ENCODE measurements around the gene DYRK1A. TPM values are rescaled to one million over a fixed set of nuclear protein-coding genes. Genes with fewer than 3 reads are reported as not detected.

DYRK1A gene
- total RNA-seq, 2 experiments from 2014 or later, result 51.1 to 76.9 TPM

- POLR2A ChIA-PET, result no interaction called here
- ATAC-seq, result peak; percentile 31
These were observed 39.1 kb downstream of the DYRK1A start for GRCh38 chr21:37405629-37406028.

GRCh38 chr21:37407719-37408420, 41.3 kb downstream of the DYRK1A start:
- ChIA-PET CTCF (interaction anchor here (0.9 to 2.1 kb wide), 8 partner anchors 20 to 64 kb away, joined by 3 to 9 read pairs (median 5); no protein-coding TSS in a partner anchor), POLR2A (interaction anchor here (0.6 to 1.4 kb wide), 9 partner anchors 15 to 141 kb away, joined by 3 to 7 read pairs (median 3); partner anchors contain the start of gene VPS26C)
- Mint-ChIP-seq H3K4me3 (peak overlapping the region; percentile 44), H3K36me3 (ENCODE audit: low read depth) (peaks cover 13% of the 10 kb centered on the region), H3K27me3 (no peaks in the 10 kb centered on the region), H3K9me3 (ENCODE audit: low read depth) (peaks cover 3% of the 10 kb centered on the region), H3K4me1 (peaks cover 85% of the 10 kb centered on the region), H3K27ac (peak overlapping the region; percentile 75)
- intact Hi-C loops (cut with DNase I, micrococcal nuclease), result loop anchor here (1.0 to 2.0 kb wide), 3 partner anchors 13 to 38 kb away; no protein-coding TSS in a partner anchor
- ATAC-seq (peak; percentile 57), DNase-seq (no peak)

More at GRCh38 chr21:37405629-37406028, 39.1 kb downstream of the DYRK1A start:
- Mint-ChIP-seq H3K36me3 (ENCODE audit: low read depth) (peaks cover 24% of the 10 kb centered on the region), H3K4me3 (no peak overlapping the region), H3K27ac (peak overlapping the region; percentile 5), H3K9me3 (ENCODE audit: low read depth) (peaks cover 10% of the 10 kb centered on the region), H3K27me3 (no peaks in the 10 kb centered on the region), H3K4me1 (peaks cover 86% of the 10 kb centered on the region)
- peak; percentile 17 for DNase-seq
- intact Hi-C loops (cut with DNase I, micrococcal nuclease), result loop anchor here in 1 of 2 experiments (2.0 kb wide), 1 partner anchor 15 kb away; no protein-coding TSS in a partner anchor
- CTCF ChIA-PET, result interaction anchor here (1.4 kb wide), 1 partner anchor 35 kb away, joined by 4 read pairs; no protein-coding TSS in a partner anchor

- intact Hi-C loops (cut with DNase I, micrococcal nuclease), result loop anchor here (1.0 to 2.0 kb wide), 2 partner anchors 38 kb away; no protein-coding TSS in a partner anchor
- ChIA-PET CTCF (interaction anchor here (1.1 to 2.1 kb wide), 6 partner anchors 19 to 63 kb away, joined by 3 to 9 read pairs (median 6); no protein-coding TSS in a partner anchor), POLR2A (interaction anchor here (0.6 to 1.4 kb wide), 8 partner anchors 15 to 141 kb away, joined by 3 to 7 read pairs (median 4); partner anchors contain the start of gene VPS26C)
- Mint-ChIP-seq H3K36me3 (ENCODE audit: low read depth) (peaks cover 12% of the 10 kb centered on the region), H3K9me3 (ENCODE audit: low read depth) (peaks cover 2% of the 10 kb centered on the region), H3K27ac (peak overlapping the region; percentile 93), H3K27me3 (no peaks in the 10 kb centered on the region), H3K4me3 (peak overlapping the region; percentile 44), H3K4me1 (peaks cover 84% of the 10 kb centered on the region)
- no peak for DNase-seq
- ATAC-seq, result peak; percentile 83
These were observed 42.1 kb downstream of the DYRK1A start for GRCh38 chr21:37408464-37409193.

- Mint-ChIP-seq H3K4me1 (peaks cover 84% of the 10 kb centered on the region), H3K4me3 (no peak overlapping the region), H3K36me3 (ENCODE audit: low read depth) (peaks cover 9% of the 10 kb centered on the region), H3K27ac (no peak overlapping the region), H3K9me3 (ENCODE audit: low read depth) (no peaks in the 10 kb centered on the region), H3K27me3 (no peaks in the 10 kb centered on the region)
- ATAC-seq, result no peak
- no peak for DNase-seq
- intact Hi-C loops (cut with DNase I, micrococcal nuclease), result no loop called here
- ChIA-PET POLR2A (no interaction called here), CTCF (interaction anchor here (0.7 kb wide), 1 partner anchor 347 kb away, joined by 5 read pairs; no protein-coding TSS in a partner anchor)
These were observed 44.1 kb downstream of the DYRK1A start for GRCh38 chr21:37410639-37411038.

- no peak for DNase-seq
- ChIA-PET CTCF (interaction anchor here (0.9 to 1.0 kb wide), 3 partner anchors 12 to 37 kb away, joined by 3 read pairs; no protein-coding TSS in a partner anchor), POLR2A (interaction anchor here (0.6 kb wide), 1 partner anchor 42 kb away, joined by 3 read pairs; no protein-coding TSS in a partner anchor)
- no peak for ATAC-seq
- peaks cover 9% of the 10 kb centered on the region for H3K36me3 Mint-ChIP-seq (ENCODE audit: low read depth)
- H3K27ac Mint-ChIP-seq, result peak overlapping the region; percentile 4
- peaks cover 83% of the 10 kb centered on the region for H3K4me1 Mint-ChIP-seq
- H3K4me3 Mint-ChIP-seq, result no peak overlapping the region
- intact Hi-C loops (cut with DNase I, micrococcal nuclease), result no loop called here
- no peaks in the 10 kb centered on the region for H3K27me3 Mint-ChIP-seq
- H3K9me3 Mint-ChIP-seq (ENCODE audit: low read depth), result no peaks in the 10 kb centered on the region
These were observed 46.2 kb downstream of the DYRK1A start for GRCh38 chr21:37412603-37413360.

- Mint-ChIP-seq H3K9me3 (ENCODE audit: low read depth) (no peaks in the 10 kb centered on the region), H3K36me3 (ENCODE audit: low read depth) (peaks cover 7% of the 10 kb centered on the region), H3K27ac (peak overlapping the region; percentile 20), H3K4me3 (no peak overlapping the region), H3K4me1 (peaks cover 84% of the 10 kb centered on the region), H3K27me3 (no peaks in the 10 kb centered on the region)
- DNase-seq (no peak), ATAC-seq (no peak)
- intact Hi-C loops (cut with DNase I, micrococcal nuclease), result no loop called here
- ChIA-PET CTCF (interaction anchor here (0.9 to 1.0 kb wide), 2 partner anchors 11 to 36 kb away, joined by 3 read pairs; no protein-coding TSS in a partner anchor), POLR2A (no interaction called here)
These were observed 47.1 kb downstream of the DYRK1A start for GRCh38 chr21:37413553-37414291.

- no peak for DNase-seq
- CTCF ChIA-PET, result no interaction called here
- H3K36me3 Mint-ChIP-seq (ENCODE audit: low read depth), result peaks cover 5% of the 10 kb centered on the region
These were observed 48.0 kb downstream of the DYRK1A start for GRCh38 chr21:37414292-37415253.

GRCh38 chr21:37415939-37416338, 49.4 kb downstream of the DYRK1A start:
- DNase-seq (no peak), ATAC-seq (no peak)
- Mint-ChIP-seq H3K4me1 (peaks cover 87% of the 10 kb centered on the region), H3K27me3 (no peaks in the 10 kb centered on the region), H3K27ac (peak overlapping the region; percentile 8), H3K4me3 (no peak overlapping the region), H3K36me3 (ENCODE audit: low read depth) (peaks cover 6% of the 10 kb centered on the region), H3K9me3 (ENCODE audit: low read depth) (no peaks in the 10 kb centered on the region)
- ChIA-PET CTCF (interaction anchor here (2.3 kb wide), 1 partner anchor 20 kb away, joined by 6 read pairs; no protein-coding TSS in a partner anchor), POLR2A (no interaction called here)
- intact Hi-C loops (cut with DNase I, micrococcal nuclease), result no loop called here

More at GRCh38 chr21:37414292-37415253, 48.0 kb downstream of the DYRK1A start:
- Mint-ChIP-seq H3K9me3 (ENCODE audit: low read depth) (no peaks in the 10 kb centered on the region), H3K27me3 (no peaks in the 10 kb centered on the region), H3K27ac (peak overlapping the region; percentile 78), H3K4me1 (peaks cover 86% of the 10 kb centered on the region), H3K4me3 (no peak overlapping the region)
- POLR2A ChIA-PET, result no interaction called here
- intact Hi-C loops (cut with DNase I, micrococcal nuclease), result no loop called here
- ATAC-seq, result peak; percentile 52

- ChIA-PET POLR2A (no interaction called here), CTCF (interaction anchor here (0.6 to 2.3 kb wide), 5 partner anchors 13 to 47 kb away, joined by 3 to 8 read pairs (median 4); no protein-coding TSS in a partner anchor)
- no peaks in the 10 kb centered on the region for H3K27me3 Mint-ChIP-seq
- peaks cover 84% of the 10 kb centered on the region for H3K4me1 Mint-ChIP-seq
- H3K27ac Mint-ChIP-seq, result no peak overlapping the region
- DNase-seq (no peak), ATAC-seq (no peak)
- no peaks in the 10 kb centered on the region for H3K9me3 Mint-ChIP-seq (ENCODE audit: low read depth)
- intact Hi-C loops (cut with DNase I, micrococcal nuclease), result no loop called here
- H3K36me3 Mint-ChIP-seq (ENCODE audit: low read depth), result peaks cover 8% of the 10 kb centered on the region
- H3K4me3 Mint-ChIP-seq, result no peak overlapping the region
These were observed 50.3 kb downstream of the DYRK1A start for GRCh38 chr21:37416914-37417313.

All from activated CD4-positive, alpha-beta T cell treated with anti-CD3 and anti-CD28 coated beads for 36 hours (primary cell).